LNCaP clone FGC (cell line): ENCODE measurements around the gene INO80D.
"Not testable (repeated sequence)": the region's sequence is repeated elsewhere in the genome, so short reads cannot be mapped to it uniquely, and the experiment has no call there.

Experiments used
- DNase-seq: peaks from one replicate; pipeline ENCODE4 v3.0.0-alpha.2; 2011; ENCODE audit warnings: low read depth
- H3K4me3 ChIP-seq: 2 replicates; pipeline ENCODE4 v1.5.1; 2011; ENCODE audit warnings: mild to moderate bottlenecking, low read depth, low read length, control low read depth
- CTCF ChIP-seq: IDR thresholded peaks from 2 replicates; pipeline ENCODE4 v1.5.1; 2012; ENCODE audit warnings: mild to moderate bottlenecking; ENCODE audit not compliant: control insufficient read depth, insufficient read depth; ENCODE audit errors: extremely low read depth

The INO80D gene

DNA sequence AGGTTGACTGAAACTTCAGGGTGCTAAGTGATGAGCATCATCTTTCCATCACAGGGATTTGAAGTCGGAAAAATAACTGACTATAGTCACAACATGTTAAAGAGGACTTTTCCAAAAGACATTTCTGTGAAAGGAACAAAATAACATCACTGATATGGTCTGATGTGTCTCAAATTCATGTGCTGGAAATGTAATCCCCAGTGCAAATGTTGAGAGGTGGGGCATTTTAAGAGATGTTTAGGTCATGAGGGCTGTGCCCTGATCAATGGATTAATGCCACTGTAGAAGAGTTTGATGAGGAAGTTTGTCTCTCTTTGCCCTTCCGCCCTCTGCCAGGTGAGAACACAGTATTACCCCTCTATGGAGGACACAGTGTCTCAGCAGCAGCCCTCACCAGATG lies 95.9 kb downstream of the INO80D start:
- TF ChIP-seq CTCF = no peak
- no peak overlapping the region for H3K4me3 ChIP-seq
- DNase-seq = no peak

DNA sequence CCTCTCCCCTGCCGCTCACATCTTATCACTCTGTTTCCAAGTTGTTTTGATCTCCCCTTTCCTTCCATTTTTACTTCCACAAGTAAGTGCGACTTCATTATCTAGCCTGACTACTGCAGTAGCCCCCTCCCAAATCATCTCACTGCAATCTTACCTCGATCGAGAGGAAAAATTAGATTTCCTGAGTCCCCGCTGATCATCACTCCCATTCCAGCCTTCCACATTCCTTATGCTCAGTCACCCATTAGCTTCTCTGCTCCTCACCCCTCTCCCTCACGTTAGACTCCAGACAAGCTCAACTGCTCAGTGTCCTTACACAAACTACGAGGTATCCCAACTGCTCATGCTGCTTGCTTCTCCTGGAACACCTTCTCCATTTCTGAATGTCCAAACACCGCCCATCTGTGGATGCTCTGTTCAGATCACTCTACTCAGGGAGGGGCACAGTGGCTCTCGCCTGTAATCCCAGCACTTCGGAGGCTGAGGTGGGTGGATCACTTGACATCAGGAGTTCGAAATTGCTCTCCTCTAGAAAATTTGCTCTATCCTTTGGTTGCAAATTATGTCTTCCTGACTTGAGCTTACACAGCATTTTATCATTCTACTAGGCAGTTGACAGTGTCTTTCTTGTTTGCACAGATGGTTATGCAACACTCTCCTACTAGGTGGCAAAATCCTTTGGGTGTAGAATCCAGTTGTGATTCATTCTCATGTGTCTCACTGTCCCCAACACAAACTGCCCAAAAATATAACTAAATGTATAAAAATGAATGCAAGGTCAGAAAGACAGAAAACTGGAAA lies 96.5 kb downstream of the INO80D start:
- H3K4me3 ChIP-seq = no peak overlapping the region
- DNase-seq = no peak
- TF ChIP-seq CTCF = no peak

DNA sequence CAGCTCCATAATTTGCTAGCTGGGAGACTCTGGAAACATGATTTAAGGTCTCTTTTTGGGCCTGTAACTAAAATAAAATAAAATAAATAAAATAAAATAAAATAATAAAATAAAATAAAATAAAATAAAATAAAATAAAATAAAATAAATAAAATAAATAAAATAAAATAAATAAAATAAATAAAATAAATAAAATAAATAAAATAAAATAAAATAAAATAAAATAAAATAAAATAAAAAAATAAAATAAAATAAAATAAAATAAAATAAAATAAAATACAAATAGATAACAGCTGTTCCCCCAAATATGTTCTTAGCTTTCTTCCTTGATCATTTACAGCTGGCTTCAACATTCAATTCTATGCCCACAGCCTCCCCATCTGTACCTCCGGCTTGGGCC lies 97.3 kb downstream of the INO80D start:
- not testable (repeated sequence) for DNase-seq, H3K4me3 ChIP-seq

DNA sequence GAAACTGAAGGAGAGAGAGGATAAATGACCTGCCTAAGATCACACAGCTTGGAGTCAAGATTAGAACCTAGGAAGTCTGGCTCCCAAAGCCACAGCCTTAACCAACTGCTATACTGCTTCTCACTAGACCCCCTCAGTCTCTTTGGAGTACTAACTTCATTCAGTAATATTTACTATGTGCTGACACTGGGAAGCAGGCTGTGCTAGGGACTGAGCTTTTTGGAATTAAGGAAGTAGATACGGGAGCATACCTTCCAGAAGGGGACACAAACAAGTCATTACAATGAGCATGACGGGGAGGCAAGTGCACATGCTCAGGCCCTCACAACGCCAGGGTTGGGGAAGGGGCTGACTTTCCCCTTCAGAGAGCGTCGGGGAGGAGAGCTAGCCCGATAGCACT lies 97.7 kb downstream of the INO80D start:
- H3K4me3 ChIP-seq = no peak overlapping the region
- no peak for DNase-seq
- TF ChIP-seq CTCF = no peak

- not testable (repeated sequence) for DNase-seq
Measured at GRCh38 chr2:205986334-205986733, 99.6 kb downstream of the INO80D start.

GRCh38 chr2:205984381-205984780 lies 101.6 kb downstream of the INO80D start:
- no peak overlapping the region for H3K4me3 ChIP-seq
- no peak for DNase-seq
- TF ChIP-seq CTCF = no peak

More at GRCh38 chr2:205986334-205986733, 99.6 kb downstream of the INO80D start:
- H3K4me3 ChIP-seq = not testable (repeated sequence)

GRCh38 chr2:205982776-205983327 lies 103.1 kb downstream of the INO80D start:
- H3K4me3 ChIP-seq = no peak overlapping the region
- DNase-seq = no peak
- no peak for TF ChIP-seq CTCF

DNA sequence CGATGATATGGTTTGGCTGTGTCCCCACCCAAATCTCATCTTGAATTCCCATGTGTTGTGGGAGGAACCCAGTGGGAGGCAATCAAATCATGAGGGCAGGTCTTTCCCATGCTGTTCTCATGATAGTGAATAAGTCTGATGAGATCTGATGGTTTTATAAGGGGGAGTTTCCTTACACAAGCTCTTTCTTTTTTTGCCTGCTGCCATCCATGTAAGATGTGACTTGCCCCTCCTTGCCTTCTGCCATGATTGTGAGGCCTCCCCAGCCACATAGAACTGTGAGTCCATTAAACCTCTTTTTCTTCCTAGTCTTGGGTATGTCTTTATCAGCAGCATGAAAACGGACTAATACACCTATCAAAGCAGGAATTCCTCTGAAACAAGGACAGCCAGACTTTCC lies 107.2 kb downstream of the INO80D start:
- not testable (repeated sequence) for DNase-seq, H3K4me3 ChIP-seq

- DNase-seq, H3K4me3 ChIP-seq: not testable (repeated sequence)
Measured at GRCh38 chr2:205977699-205978098, 108.3 kb downstream of the INO80D start.

GRCh38 chr2:205976934-205977659 lies 108.9 kb downstream of the INO80D start:
- not testable (repeated sequence) for DNase-seq, H3K4me3 ChIP-seq
